AG10803 (cell line): ENCODE results near the gene HBZ.
"Not testable (repeated sequence)": the region's sequence is repeated elsewhere in the genome, so short reads cannot be mapped to it uniquely, and the experiment has no call there.

ENCODE experiments used
- DNase-seq: peaks from one replicate; pipeline ENCODE4 v3.0.0; 2010; ENCODE audit warnings: low read depth
- H3K4me3 ChIP-seq: 2 replicates; pipeline ENCODE4 v1.5.1; 2011; ENCODE audit warnings: mild to moderate bottlenecking, low read length, control low read depth
- CTCF ChIP-seq: conservative IDR thresholded peaks from 2 replicates; pipeline ENCODE4 v1.5.1; 2011; ENCODE audit warnings: mild to moderate bottlenecking, low read length, control low read depth, inconsistent platforms

Gene HBZ

GRCh38 chr16:200388-200787, 47.9 kb downstream of the HBZ start:
- TF ChIP-seq CTCF = no peak
- peak; percentile 71 for DNase-seq
- H3K4me3 ChIP-seq = no peak overlapping the region

- no peak overlapping the region for H3K4me3 ChIP-seq
- TF ChIP-seq CTCF = no peak
- DNase-seq = no peak
These were observed 50.8 kb downstream of the HBZ start for GRCh38 chr16:203246-203645.

- H3K4me3 ChIP-seq, DNase-seq: not testable (repeated sequence)
These were observed 51.6 kb downstream of the HBZ start for GRCh38 chr16:204046-204445.
